Neuronal stem cell (in vitro differentiated cells): ENCODE measurements around the gene PCDHB1. TPM values are rescaled to one million over a fixed set of nuclear protein-coding genes. Genes with fewer than 3 reads are reported as not detected.
A peak's percentile ranks its signal among the peaks of the same experiment; 100 is the strongest.

Experiments used
- DNase-seq: peaks from one replicate; pipeline ENCODE4 v3.0.0-alpha.2; 2013; ENCODE audit warnings: low spot score
- H2AFZ ChIP-seq: one replicate; pipeline ENCODE4 v1.6.1; 2013; ENCODE audit warnings: mild to moderate bottlenecking, low read length, inconsistent platforms
- H2AK5ac ChIP-seq: 2 replicates; pipeline ENCODE4 v1.6.1; 2013; ENCODE audit warnings: low read depth, mild to moderate bottlenecking, inconsistent platforms, low read length, moderate library complexity, mixed read lengths
- H2BK120ac ChIP-seq: 2 replicates; pipeline ENCODE4 v1.6.1; 2013; ENCODE audit warnings: low read depth, mild to moderate bottlenecking, inconsistent platforms, low read length, moderate library complexity, mixed read lengths
- H2BK12ac ChIP-seq: one replicate; pipeline ENCODE4 v1.6.1; 2013; ENCODE audit warnings: low read length, inconsistent platforms
- H2BK15ac ChIP-seq: 2 replicates; pipeline ENCODE4 v1.6.1; 2013; ENCODE audit warnings: mild to moderate bottlenecking, low read length, inconsistent platforms, mixed read lengths
- H2BK5ac ChIP-seq: one replicate; pipeline ENCODE4 v1.6.1; 2013; ENCODE audit warnings: inconsistent platforms, mild to moderate bottlenecking, low read length, moderate library complexity
- H3K14ac ChIP-seq: one replicate; pipeline ENCODE4 v1.6.1; 2013; ENCODE audit warnings: low read length, inconsistent platforms
- H3K18ac ChIP-seq: 2 replicates; pipeline ENCODE4 v1.6.1; 2013; ENCODE audit warnings: low read length, inconsistent platforms
- H3K23ac ChIP-seq: 2 replicates; pipeline ENCODE4 v1.6.1; 2013; ENCODE audit warnings: low read depth, mild to moderate bottlenecking, mixed read lengths, low read length, inconsistent platforms; ENCODE audit not compliant: poor library complexity
- H3K27ac ChIP-seq: replicated peaks from 3 replicates; pipeline ENCODE4 v1.5.1; 2013; ENCODE audit warnings: low read length, inconsistent platforms
- H3K27me3 ChIP-seq, 3 experiments: 2 replicates each; pipeline ENCODE4 v1.6.1; 2013; ENCODE audit warnings: low read length in 3 of 3, mild to moderate bottlenecking in 2 of 3, inconsistent platforms in 1 of 3, low read depth in 1 of 3, mixed read lengths in 1 of 3, moderate library complexity in 1 of 3; ENCODE audit not compliant: control insufficient read depth in 3 of 3, insufficient read depth in 3 of 3
- H3K36me3 ChIP-seq, 2 donors: replicated peaks in 1 of 2; 2 replicates each; pipeline ENCODE4 v1.6.1; 2013; ENCODE audit warnings: low read length in 2 of 2; ENCODE audit not compliant: control insufficient read depth in 2 of 2, insufficient read depth in 2 of 2
- H3K4ac ChIP-seq: 2 replicates; pipeline ENCODE4 v1.6.1; 2013; ENCODE audit warnings: inconsistent platforms, mild to moderate bottlenecking, low read length, moderate library complexity
- H3K4me1 ChIP-seq, 2 donors: 1 replicate in 1 of 2; 2 replicates in 1 of 2; pipeline ENCODE4 v1.6.1; 2013; ENCODE audit warnings: low read length in 2 of 2, low read depth in 1 of 2; ENCODE audit not compliant: control insufficient read depth in 2 of 2, insufficient read depth in 1 of 2
- H3K4me2 ChIP-seq: one replicate; pipeline ENCODE4 v1.6.1; 2013; ENCODE audit warnings: mild to moderate bottlenecking, low read length, inconsistent platforms; ENCODE audit not compliant: insufficient read depth, poor library complexity, severe bottlenecking
- H3K4me3 ChIP-seq, 2 donors: 2 replicates each; pipeline ENCODE4 v1.5.1; 2013; ENCODE audit warnings: low read length in 2 of 2, mild to moderate bottlenecking in 2 of 2, inconsistent platforms in 1 of 2, moderate library complexity in 1 of 2
- H3K79me1 ChIP-seq: one replicate; pipeline ENCODE4 v1.6.1; 2013; ENCODE audit warnings: low read depth, mild to moderate bottlenecking, inconsistent platforms, low read length, moderate library complexity
- H3K9ac ChIP-seq: one replicate; pipeline ENCODE4 v1.6.1; 2013; ENCODE audit warnings: mild to moderate bottlenecking, low read depth, low read length, inconsistent platforms; ENCODE audit not compliant: poor library complexity
- H3K9me3 ChIP-seq, 2 donors: replicated peaks in 1 of 2; 2 replicates each; pipeline versions ENCODE3 to v1.6.1; 2013; ENCODE audit warnings: low read length in 2 of 2, mild to moderate bottlenecking in 2 of 2, inconsistent platforms in 1 of 2, low read depth in 1 of 2, mixed read lengths in 1 of 2, moderate library complexity in 1 of 2; ENCODE audit not compliant: control insufficient read depth in 2 of 2, insufficient read depth in 1 of 2
- H4K8ac ChIP-seq: one replicate; pipeline ENCODE4 v1.6.1; 2013; ENCODE audit warnings: low read depth, mild to moderate bottlenecking, inconsistent platforms, low read length, moderate library complexity
- H4K91ac ChIP-seq: one replicate; pipeline ENCODE4 v1.6.1; 2013; ENCODE audit warnings: low read length, low read depth, mild to moderate bottlenecking, inconsistent platforms; ENCODE audit not compliant: poor library complexity
- WGBS, 2 donors: extraction: QIAGEN DNeasy Blood & Tissue Kit; methylation state at CpG; one replicate each; pipeline ENCODE4 v1.1.7; 2013; ENCODE audit warnings: missing lambda C conversion rate in 2 of 2, mixed read lengths in 1 of 2; ENCODE audit not compliant: insufficient read length in 2 of 2, insufficient replicate concordance in 1 of 2; ENCODE audit errors: extremely low coverage in 2 of 2; 5-methylcytosine and 5-hydroxymethylcytosine counted together
- polyA plus RNA-seq, 2 experiments: library from polyadenylated mRNA; stranded (reverse); fragments of 200-250 nt; gene quantifications; one replicate each; pipeline ENCODE4 v1.2.3, GENCODE V29; 2013

The PCDHB1 gene, protein sequence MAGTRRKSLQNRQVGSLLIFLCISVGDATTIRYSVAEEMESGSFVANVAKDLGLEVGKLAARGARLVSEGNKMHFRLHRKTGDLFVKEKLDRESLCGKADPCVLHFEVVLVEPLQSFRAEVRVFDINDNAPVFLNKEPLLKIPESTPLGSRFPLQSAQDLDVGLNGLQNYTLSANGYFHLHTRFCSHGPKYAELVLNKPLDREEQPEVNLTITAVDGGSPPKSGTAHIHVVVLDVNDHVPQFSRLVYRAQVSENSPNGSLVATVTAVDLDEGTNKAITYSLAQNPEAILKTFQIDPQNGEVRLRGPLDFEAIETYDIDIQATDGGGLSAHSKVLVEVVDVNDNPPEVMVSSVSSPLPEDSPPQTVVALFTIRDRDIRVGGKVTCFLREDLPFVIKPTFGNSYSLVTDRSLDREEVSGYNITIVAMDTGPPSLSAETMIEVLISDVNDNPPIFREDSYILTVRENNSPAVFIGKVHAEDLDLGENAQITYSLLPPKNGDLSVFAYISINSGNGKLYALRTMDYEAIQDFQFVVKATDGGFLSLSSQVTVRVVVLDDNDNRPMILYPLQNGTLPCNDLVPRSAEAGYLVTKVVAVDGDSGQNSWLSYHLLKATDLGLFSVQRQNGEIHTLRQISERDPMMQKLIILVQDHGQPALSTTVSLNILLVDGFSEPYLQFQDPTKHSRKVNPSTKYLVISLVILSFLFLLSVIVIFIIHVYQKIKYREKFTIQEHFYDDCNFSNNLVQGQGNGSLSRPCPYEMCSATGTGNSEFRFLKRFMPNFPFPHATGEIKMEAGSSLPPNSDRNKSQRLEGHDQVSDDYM
- 0.01 TPM for polyA plus RNA-seq (2013, experiment 1 of 2)
- polyA plus RNA-seq (2013, experiment 2 of 2) = 0.01 TPM

- Histone ChIP-seq H3K4me1 (peaks cover 4% of the 10 kb centered on the region in 2 donors), H3K18ac (no peak within 1 kb of the TSS), H3K23ac (no peak within 1 kb of the TSS), H3K9me3 (peaks cover 2 to 11% of the 10 kb centered on the region in 2 donors), H2AK5ac (no peak within 1 kb of the TSS), H2BK5ac (no peak within 1 kb of the TSS), H3K4ac (no peak within 1 kb of the TSS), H3K27me3 (peaks cover 0 to 14% (median 0%) of the 10 kb centered on the region in 3 experiments), H4K8ac (no peak within 1 kb of the TSS), H3K4me2 (peak within 1 kb of the TSS; percentile 89), H3K14ac (no peak within 1 kb of the TSS), H3K79me1 (no peaks in the 10 kb centered on the region), H3K9ac (no peak within 1 kb of the TSS), H3K27ac (no peak within 1 kb of the TSS), H3K36me3 (no peaks in the 10 kb centered on the region), H2BK12ac (no peak within 1 kb of the TSS), H3K4me3 (peak within 1 kb of the TSS; percentile 54 to 75), H2AFZ (peak within 1 kb of the TSS; percentile 93), H2BK120ac (no peak within 1 kb of the TSS), H2BK15ac (no peak within 1 kb of the TSS), H4K91ac (no peak within 1 kb of the TSS)
- peak; percentile 17 for DNase-seq
- WGBS, 2 donors = no CpG with 5 or more reads among the region's 20 CpGs
Measured at GRCh38 chr5:141050622-141051520, at the start of gene PCDHB1. TSS of gene PCDHB1 (plus strand) at chr5:141051374. CDS start at chr5:141051471, 97 bp downstream.

GRCh38 chr5:141001446-141001843 lies 49.7 kb upstream of the PCDHB1 start:
- no peaks in the 10 kb centered on the region for H3K27me3 ChIP-seq
- peak overlapping the region; percentile 95 for H3K27ac ChIP-seq
- H2BK15ac ChIP-seq = no peak overlapping the region
- no peak overlapping the region for H2BK120ac ChIP-seq
- H3K23ac ChIP-seq = no peak overlapping the region
- no peaks in the 10 kb centered on the region for H3K36me3 ChIP-seq
- peak overlapping the region; percentile 77 for H3K4me2 ChIP-seq
- H2AFZ ChIP-seq = peak overlapping the region; percentile 88
- peak overlapping the region; percentile 97 for H2BK5ac ChIP-seq
- no peaks in the 10 kb centered on the region for H3K9me3 ChIP-seq
- no peak overlapping the region for H4K8ac ChIP-seq
- no peak overlapping the region for H2BK12ac ChIP-seq
- H3K9ac ChIP-seq = no peak overlapping the region
- H3K18ac ChIP-seq = peak overlapping the region; percentile 38
- H3K4me1 ChIP-seq = peaks cover 16 to 25% of the 10 kb centered on the region in 2 donors
- no peak overlapping the region for H3K14ac ChIP-seq
- no CpG with 5 or more reads among the region's 9 CpGs for WGBS, 2 donors
- H2AK5ac ChIP-seq = no peak overlapping the region
- no peak overlapping the region for H3K4ac ChIP-seq
- H3K4me3 ChIP-seq = peak overlapping the region; percentile 47 to 63
- no peak overlapping the region for H4K91ac ChIP-seq
- H3K79me1 ChIP-seq = no peaks in the 10 kb centered on the region
- DNase-seq = no peak

- H2AK5ac ChIP-seq = no peak overlapping the region
- H3K27me3 ChIP-seq = no peaks in the 10 kb centered on the region
- peak overlapping the region; percentile 95 for H3K27ac ChIP-seq
Measured at GRCh38 chr5:141001844-141002604, 49.1 kb upstream of the PCDHB1 start.

More at GRCh38 chr5:141001844-141002604, 49.1 kb upstream of the PCDHB1 start:
- Histone ChIP-seq H3K4me1 (peaks cover 16 to 25% of the 10 kb centered on the region in 2 donors), H2BK15ac (no peak overlapping the region), H3K9me3 (no peaks in the 10 kb centered on the region), H4K8ac (no peak overlapping the region), H3K79me1 (no peaks in the 10 kb centered on the region), H3K9ac (no peak overlapping the region), H3K14ac (no peak overlapping the region), H3K18ac (peak overlapping the region; percentile 9), H2AFZ (peak overlapping the region; percentile 88), H3K36me3 (no peaks in the 10 kb centered on the region), H3K23ac (no peak overlapping the region), H3K4me2 (peak overlapping the region; percentile 77), H2BK5ac (peak overlapping the region; percentile 97), H2BK12ac (no peak overlapping the region), H2BK120ac (no peak overlapping the region), H4K91ac (no peak overlapping the region), H3K4ac (no peak overlapping the region), H3K4me3 (peak overlapping the region; percentile 47 to 63)
- no CpG with 5 or more reads among the region's 19 CpGs for WGBS, 2 donors
- peak; percentile 65 for DNase-seq
